ENCODE results near the gene CDHR1.

Gene CDHR1

GRCh38 chr10:84156768-84157167 is 37.6 kb upstream of the CDHR1 start:
- TF ChIP-seq CTCF (IDR thresholded peaks at IDR 0.05; ENCODE audit: insufficient read depth, low read depth, low read length, missing control alignments) = no peak
- peak; percentile 36 for DNase-seq (ENCODE audit: low read depth)
- no peak overlapping the region for H3K4me3 ChIP-seq (ENCODE audit: low read length)

- no peak overlapping the region for H3K4me3 ChIP-seq (ENCODE audit: low read length)
- no peak for TF ChIP-seq CTCF (IDR thresholded peaks at IDR 0.05; ENCODE audit: insufficient read depth, low read depth, low read length, missing control alignments)
- DNase-seq (ENCODE audit: low read depth) = no peak
Observed at GRCh38 chr10:84158061-84158460, 36.3 kb upstream of the CDHR1 start.

- no peak for TF ChIP-seq CTCF (IDR thresholded peaks at IDR 0.05; ENCODE audit: insufficient read depth, low read depth, low read length, missing control alignments)
- no peak overlapping the region for H3K4me3 ChIP-seq (ENCODE audit: low read length)
- DNase-seq (ENCODE audit: low read depth) = no peak
Observed at GRCh38 chr10:84158550-84158949, 35.8 kb upstream of the CDHR1 start.

GRCh38 chr10:84159076-84159685 is 35.2 kb upstream of the CDHR1 start:
- TF ChIP-seq CTCF (IDR thresholded peaks at IDR 0.05; ENCODE audit: insufficient read depth, low read depth, low read length, missing control alignments) = no peak
- H3K4me3 ChIP-seq (ENCODE audit: low read length) = no peak overlapping the region
- peak; percentile 41 for DNase-seq (ENCODE audit: low read depth)

- no peak overlapping the region for H3K4me3 ChIP-seq (ENCODE audit: low read length)
- DNase-seq (ENCODE audit: low read depth) = peak; percentile 31
- TF ChIP-seq CTCF (IDR thresholded peaks at IDR 0.05; ENCODE audit: insufficient read depth, low read depth, low read length, missing control alignments) = peak; percentile 36
Observed at GRCh38 chr10:84160663-84161362, 33.5 kb upstream of the CDHR1 start.

GRCh38 chr10:84163996-84164395 is 30.3 kb upstream of the CDHR1 start:
- no peak overlapping the region for H3K4me3 ChIP-seq (ENCODE audit: low read length)
- TF ChIP-seq CTCF (IDR thresholded peaks at IDR 0.05; ENCODE audit: insufficient read depth, low read depth, low read length, missing control alignments) = no peak
- DNase-seq (ENCODE audit: low read depth) = no peak

GRCh38 chr10:84164442-84164841 is 29.9 kb upstream of the CDHR1 start:
- DNase-seq (ENCODE audit: low read depth) = no peak
- no peak for TF ChIP-seq CTCF (IDR thresholded peaks at IDR 0.05; ENCODE audit: insufficient read depth, low read depth, low read length, missing control alignments)
- no peak overlapping the region for H3K4me3 ChIP-seq (ENCODE audit: low read length)

Data from epithelial cell of esophagus (primary cell).